NCI-H526 treated with DMSO at 0.1 percent for 48 hours (cell line): ENCODE measurements around the gene MARCKSL1.
"Not testable (repeated sequence)": the region's sequence is repeated elsewhere in the genome, so short reads cannot be mapped to it uniquely, and the experiment has no call there.

Source experiments
- DNase-seq: peaks from one replicate; lab custom pipeline; 2025; lab: John Stamatoyannopoulos, UW

Gene MARCKSL1

GRCh38 chr1:32333251-32333963, 2.6 kb downstream of the MARCKSL1 start:
- no peak for DNase-seq

- no peak for DNase-seq
These were observed 3.5 kb downstream of the MARCKSL1 start for GRCh38 chr1:32332290-32333079.

GRCh38 chr1:32331549-32331948, 4.5 kb downstream of the MARCKSL1 start:
- no peak for DNase-seq

GRCh38 chr1:32330558-32331151, 5.4 kb downstream of the MARCKSL1 start:
- no peak for DNase-seq

GRCh38 chr1:32329931-32330466, 6.0 kb downstream of the MARCKSL1 start:
- no peak for DNase-seq

- no peak for DNase-seq
These were observed 8.8 kb downstream of the MARCKSL1 start for GRCh38 chr1:32327204-32327603.

- peak; percentile 25 for DNase-seq
These were observed 14.2 kb downstream of the MARCKSL1 start for GRCh38 chr1:32321712-32322291.

GRCh38 chr1:32318127-32318869, 17.7 kb downstream of the MARCKSL1 start:
- DNase-seq: no peak

- DNase-seq: no peak
These were observed 19.1 kb downstream of the MARCKSL1 start for GRCh38 chr1:32316903-32317277.

GRCh38 chr1:32311709-32312393, 24.2 kb downstream of the MARCKSL1 start:
- no peak for DNase-seq

- DNase-seq: no peak
These were observed 26.1 kb downstream of the MARCKSL1 start for GRCh38 chr1:32309960-32310359.

- DNase-seq: no peak
These were observed 28.7 kb downstream of the MARCKSL1 start for GRCh38 chr1:32307324-32307723.

- no peak for DNase-seq
These were observed 30.7 kb downstream of the MARCKSL1 start for GRCh38 chr1:32305310-32305709.

- DNase-seq: no peak
These were observed 31.9 kb downstream of the MARCKSL1 start for GRCh38 chr1:32303997-32304622.

GRCh38 chr1:32303358-32303757, 32.7 kb downstream of the MARCKSL1 start:
- no peak for DNase-seq

- DNase-seq: no peak
These were observed 36.7 kb downstream of the MARCKSL1 start for GRCh38 chr1:32299327-32299726.

GRCh38 chr1:32298211-32298610, 37.8 kb downstream of the MARCKSL1 start:
- DNase-seq: not testable (repeated sequence)

- DNase-seq: peak; percentile 89
These were observed 44.1 kb downstream of the MARCKSL1 start, which contains the start of gene HDAC1 for GRCh38 chr1:32291708-32292538. HDAC1 (plus strand) TSS chr1:32292083; CDS start chr1:32292170, 87 bp downstream.

- no peak for DNase-seq
These were observed 44.8 kb downstream of the MARCKSL1 start for GRCh38 chr1:32291145-32291707.
